DMS153 (cell line): ENCODE measurements around the gene ALX3.

Experiments used
- DNase-seq: peaks from one replicate; lab custom pipeline; 2025; lab: John Stamatoyannopoulos, UW

Gene ALX3

DNA sequence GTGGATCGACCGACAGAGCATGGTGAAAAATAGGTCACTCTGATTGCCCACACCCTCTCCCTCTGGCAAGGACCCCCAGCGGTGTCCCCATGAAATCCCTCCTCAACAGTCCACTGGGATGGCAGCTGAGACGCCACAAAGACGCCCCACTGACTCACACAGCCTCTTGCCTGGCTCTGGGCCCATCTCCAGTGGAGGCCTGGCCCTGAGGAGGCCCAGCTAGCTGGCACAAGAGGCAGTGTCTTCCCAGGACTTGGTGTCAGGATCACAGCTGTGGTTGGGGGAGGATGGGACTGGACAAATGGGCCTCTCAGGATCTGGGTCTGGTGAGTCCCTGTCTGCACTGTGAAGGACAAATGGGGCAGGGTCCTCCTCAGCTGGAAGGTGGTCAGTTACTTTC lies 4.6 kb downstream of the ALX3 start:
- DNase-seq: no peak

DNA sequence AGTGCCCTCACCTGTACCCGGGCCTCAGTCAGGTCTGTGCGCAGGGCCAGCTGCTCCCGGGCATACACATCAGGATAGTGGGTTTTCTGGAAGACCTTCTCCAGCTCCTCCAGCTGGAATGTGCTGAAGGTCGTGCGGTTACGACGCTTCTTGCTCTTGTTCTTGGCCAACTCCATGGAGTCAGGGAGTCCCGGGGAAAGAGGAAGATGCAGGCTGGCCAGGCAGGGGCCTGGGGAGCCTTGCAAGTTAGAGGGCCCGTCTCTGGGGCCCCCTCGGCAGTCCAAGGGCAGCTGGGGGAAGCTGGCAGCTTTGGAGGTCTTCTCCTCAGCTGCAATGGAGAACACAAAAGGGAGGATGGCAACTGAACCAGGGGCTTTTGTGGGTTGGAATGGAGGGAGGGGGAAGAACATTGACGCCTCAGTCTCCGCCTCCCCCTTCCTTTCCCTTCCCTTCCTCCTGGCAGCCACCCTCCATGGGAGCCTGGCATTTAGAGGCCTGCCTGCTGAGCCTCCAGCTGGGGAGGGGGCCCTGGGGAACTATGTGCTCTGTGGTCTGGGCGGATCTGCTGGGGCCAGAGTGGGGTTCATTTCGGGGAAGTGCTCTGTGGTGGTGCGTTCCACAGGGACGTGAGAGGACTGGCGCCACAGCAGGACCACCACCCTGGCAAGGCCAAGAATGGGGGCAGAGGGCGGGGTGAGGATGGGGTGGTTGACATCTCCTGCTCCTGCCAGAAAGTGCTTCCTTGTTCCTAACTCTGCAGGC lies 5.7 kb downstream of the ALX3 start:
- DNase-seq: no peak

DNA sequence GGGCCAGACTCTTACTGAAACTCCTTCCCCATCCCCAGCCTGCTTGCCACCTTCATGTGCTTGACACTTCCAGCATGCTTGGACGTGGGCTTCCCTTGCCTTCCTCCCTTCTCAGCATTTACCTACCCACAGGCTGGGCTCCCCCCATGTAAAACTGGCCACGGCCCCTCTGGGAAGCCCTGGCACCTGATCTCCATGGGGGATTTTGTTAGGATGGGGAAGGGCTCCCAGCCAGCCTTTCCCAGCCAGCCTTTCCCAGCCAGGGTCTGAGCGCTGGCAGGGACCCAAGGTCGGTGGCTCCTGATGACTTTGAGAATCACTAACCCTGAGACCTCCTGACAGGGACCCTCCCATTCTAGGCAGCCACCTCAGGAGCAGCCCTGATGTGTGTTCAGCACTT lies 6.7 kb downstream of the ALX3 start:
- no peak for DNase-seq

DNA sequence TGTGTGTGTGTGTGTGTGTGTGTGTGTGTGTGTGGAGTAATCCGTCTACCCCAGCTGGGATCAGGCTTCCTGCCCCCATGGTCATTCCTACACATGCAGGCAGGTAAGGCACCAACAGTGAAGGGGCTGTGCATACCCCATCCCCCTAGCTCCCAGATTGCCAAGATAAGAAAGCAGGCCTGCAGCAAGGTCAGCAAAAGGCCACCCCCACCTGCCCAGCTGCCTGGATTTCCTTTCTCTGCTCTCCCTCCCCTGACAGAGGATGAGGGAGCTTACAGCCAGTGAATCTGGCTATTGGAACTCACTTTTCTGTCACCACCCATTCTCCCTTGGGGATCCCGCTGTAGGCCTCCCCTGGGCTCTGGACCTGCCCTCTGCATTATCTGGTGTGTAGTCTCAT lies 7.9 kb downstream of the ALX3 start:
- no peak for DNase-seq

DNA sequence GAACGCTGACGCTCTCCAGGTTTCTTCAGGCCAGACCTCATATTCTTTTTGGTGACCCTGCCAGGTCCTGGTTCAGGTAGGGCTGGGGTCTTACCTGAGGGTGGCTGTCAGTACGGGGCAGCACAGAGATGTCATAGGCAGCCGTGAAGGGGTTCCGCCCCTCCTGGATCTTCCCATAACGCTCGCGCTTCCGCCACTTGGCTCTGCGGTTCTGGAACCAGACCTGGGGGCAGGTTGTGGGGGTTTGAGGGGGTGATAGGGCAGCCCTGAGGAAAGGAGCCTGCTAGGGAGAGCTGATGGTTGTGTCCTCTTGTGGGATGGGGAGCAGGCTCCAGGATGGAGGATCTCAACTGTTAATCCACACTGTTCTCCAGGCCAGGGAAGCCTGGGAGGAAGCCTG lies 9.1 kb downstream of the ALX3 start:
- DNase-seq: no peak

DNA sequence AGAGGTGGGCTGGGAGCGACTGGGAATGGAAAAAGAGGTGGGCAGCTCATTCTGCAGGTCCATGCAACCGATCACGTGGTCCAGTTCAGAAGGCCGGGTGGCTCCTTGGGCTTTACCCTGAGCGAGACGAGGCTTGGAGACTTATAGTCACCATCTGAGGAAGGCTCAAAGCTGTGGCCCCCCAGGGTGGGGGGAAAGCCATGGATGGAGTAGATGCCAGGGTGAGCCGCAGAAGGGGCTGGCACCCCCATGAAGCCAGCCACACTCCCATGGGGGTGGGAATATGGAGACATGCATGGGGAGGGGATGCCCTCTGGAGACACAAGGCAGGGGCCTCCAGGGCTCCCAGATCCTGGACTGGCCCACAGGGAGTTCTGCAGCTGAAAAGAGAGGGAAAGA lies 9.8 kb downstream of the ALX3 start:
- no peak for DNase-seq

DNA sequence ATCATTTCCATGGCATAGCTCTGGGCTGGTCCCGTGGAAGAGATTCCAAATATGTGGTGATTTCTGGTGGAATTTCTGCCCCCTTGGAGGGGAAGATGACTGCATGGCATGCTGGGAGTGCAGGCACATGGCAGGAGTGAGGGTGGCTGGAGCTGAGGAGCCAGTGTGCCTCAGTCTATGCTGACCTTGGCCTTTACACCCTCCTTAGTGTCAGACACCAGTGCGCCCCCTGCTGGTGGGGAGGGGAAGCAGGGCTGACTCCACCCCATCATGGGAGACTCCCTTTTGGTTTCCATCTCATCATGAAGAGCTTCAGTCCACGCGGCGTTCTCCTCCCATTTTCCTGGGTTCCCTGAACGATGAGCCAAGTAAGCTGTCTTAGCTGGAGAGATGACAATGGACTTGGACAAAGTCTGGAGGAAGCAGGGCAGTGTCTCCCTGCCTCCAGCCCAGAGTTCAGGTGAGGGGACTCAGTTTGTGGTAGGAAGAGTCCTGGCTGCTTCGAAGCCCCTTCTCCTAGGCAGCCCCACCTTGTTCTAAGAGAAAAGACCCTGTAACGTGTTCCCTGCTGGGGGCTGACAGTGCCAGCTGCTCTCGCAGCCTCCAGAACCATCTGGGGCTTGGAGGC lies 10.3 kb downstream of the ALX3 start:
- no peak for DNase-seq

DNA sequence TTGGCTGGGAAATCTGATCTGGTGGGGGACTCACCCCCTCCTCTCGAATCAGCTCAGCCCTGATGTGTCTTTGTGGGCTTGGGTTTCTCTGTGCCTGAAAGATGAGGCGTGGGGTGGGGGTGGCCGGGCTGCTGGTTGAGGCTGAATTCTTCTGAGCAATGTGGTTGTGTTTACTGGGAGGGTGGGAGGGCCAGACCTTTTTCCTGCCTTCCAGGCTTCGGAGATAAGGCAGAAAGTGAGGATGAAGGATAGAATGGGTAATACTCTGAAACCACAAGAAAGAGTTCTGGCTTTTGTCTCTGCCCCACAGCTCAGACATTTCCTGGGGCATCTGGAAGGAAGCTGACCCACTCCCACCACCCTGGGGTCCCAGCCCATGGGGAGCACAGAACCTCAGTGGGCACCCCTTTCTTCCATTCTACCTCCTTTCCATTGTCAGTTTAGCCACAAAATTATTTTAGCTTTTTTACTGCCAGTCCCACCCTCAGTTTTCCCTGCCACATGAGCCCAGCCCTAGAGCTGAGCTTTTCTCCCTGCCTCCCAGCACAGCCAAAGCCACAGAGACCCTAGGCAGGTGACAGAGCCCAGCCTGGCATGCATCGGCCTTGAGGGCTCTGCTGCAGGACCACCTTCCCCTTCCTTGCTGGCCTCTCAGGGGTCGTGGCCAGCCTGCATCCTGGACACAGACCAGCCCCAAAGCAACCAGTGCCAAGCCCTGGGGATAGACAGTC lies 11.2 kb downstream of the ALX3 start:
- no peak for DNase-seq

DNA sequence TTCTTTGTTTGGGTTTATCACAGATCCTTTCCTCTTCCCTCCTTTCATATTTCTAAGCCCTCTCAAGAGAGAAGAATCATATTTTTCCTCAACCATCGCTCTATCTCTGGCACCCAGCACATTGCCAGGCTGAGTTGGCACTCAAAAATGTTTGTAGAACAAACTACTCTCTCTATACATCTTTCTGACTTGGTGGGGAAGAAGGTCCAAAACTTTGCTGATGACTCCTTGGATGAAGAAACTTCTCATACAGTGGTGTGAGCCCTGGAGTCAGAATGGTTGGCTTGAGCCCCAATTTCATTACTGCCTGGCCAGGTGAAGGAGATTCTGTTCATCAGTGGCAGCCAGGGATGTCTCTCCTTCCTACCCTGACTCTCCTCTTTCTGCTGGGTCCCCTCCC lies 11.9 kb downstream of the ALX3 start:
- DNase-seq: no peak

DNA sequence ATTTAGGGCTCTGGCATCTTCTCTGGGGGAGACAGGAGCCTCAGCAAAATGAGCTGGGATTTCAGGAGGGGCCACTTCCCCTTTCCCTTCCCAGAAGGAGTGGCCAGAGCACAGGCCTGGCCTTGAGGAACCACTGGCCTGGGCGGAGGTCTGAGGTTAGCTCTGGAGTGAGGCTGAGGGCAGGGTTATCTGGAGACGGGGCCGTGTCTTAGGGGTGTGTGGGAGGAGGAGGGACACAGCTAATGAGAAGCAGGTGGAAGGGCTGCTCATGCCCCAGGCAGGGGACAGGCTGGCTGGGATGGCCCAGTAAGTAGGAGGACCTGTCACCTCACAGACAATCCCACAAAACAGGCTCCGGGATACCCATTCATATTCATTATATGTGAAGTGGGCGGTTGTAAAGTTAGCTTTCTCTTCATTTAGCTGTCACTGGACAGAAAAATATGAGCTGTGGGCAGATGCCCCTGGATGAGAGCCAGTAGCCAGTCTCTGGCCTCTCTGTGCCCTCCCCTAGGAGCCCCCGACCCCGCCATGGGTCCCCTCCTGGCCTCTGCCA lies 12.4 kb downstream of the ALX3 start:
- DNase-seq: no peak

DNA sequence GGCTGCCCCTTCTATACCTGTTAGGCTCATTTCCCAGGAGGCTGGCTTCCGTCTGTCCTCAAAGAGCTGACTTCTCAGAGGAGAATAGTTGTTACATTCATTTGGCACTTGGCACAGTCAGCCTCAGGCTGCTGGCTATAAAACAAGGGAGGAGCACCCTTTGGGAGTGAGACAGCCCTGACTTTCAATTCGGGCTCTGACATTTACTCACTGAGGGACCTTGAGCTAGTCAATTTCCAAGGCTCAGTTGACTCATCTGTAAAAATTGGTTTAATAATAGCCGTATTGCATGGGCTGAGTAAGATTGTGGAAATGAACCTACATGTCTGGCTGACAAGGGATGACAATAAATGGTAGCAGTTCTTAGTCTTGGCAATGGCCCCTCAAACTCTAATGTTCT lies 13.7 kb downstream of the ALX3 start:
- DNase-seq: no peak

DNA sequence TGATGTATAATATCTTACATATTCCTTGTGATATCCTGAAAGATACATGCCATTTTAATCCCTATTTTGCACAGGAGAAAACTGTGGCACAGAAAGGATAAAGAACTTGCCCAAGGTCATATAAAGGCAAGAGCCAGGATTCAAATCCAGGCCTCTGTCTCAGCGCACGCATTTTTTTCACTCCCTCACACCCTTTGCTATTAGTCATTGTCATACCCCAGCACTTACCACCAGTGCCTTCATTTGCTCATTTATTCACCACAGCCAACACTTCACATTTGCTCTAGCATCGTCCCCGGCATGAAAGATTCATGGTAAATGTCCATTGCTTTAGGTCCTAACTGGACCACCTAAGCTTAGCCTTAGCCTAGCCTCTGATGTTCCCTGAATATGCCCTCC lies 14.2 kb downstream of the ALX3 start:
- no peak for DNase-seq

DNA sequence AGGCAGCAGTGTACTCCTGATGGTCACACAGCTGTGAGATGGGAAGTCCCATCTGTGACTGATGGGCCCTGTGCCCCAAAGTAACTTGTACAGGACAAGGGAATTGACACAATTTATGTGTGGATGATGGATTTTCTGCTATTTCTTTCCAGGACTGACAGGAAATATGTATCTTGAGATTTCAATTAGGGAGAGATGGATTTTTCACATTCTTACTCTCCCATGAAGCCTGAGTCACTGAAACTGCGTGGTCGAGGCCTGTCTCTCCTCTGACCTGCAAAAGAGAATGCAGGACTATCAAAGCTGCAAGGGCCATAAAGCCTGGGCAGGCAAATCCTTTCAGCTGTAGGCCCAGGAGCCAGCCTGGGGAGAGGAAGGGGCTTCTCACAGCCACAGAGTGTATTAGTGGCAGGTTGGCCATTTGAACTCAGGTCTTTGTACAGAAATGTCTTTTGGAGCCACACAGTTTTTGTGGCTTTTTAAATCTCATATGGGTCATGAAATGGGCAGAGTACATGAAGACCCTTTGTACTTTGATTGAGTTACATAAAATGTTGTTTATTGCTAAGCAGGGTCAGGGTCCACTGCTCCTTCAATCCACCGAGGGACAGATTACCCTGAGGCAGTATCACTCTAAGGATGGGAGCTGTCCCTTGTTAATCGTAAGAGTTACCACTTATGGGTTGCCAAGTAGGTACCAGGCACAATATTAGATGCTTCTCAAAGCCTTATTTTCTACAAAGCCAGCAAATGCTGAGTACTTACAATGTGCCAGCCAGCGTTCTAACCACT lies 14.8 kb downstream of the ALX3 start:
- no peak for DNase-seq

DNA sequence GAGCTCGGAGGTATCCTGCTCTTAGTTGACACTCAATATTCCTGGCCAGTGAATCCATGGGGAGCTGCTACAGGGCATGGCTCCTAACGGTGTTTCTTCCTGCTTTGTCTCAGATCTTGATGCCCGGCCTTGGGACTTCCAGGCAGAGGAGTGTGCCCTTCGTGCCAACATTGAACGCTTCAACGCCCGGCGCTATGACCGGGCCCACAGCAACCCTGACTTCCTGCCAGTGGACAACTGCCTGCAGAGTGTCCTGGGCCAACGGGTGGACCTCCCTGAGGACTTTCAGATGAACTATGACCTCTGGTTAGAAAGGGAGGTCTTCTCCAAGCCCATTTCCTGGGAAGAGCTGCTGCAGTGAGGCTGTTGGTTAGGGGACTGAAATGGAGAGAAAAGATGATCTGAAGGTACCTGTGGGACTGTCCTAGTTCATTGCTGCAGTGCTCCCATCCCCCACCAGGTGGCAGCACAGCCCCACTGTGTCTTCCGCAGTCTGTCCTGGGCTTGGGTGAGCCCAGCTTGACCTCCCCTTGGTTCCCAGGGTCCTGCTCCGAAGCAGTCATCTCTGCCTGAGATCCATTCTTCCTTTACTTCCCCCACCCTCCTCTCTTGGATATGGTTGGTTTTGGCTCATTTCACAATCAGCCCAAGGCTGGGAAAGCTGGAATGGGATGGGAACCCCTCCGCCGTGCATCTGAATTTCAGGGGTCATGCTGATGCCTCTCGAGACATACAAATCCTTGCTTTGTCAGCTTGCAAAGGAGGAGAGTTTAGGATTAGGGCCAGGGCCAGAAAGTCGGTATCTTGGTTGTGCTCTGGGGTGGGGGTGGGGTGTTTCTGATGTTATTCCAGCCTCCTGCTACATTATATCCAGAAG lies 16.7 kb downstream of the ALX3 start:
- DNase-seq: peak; percentile 11

DNA sequence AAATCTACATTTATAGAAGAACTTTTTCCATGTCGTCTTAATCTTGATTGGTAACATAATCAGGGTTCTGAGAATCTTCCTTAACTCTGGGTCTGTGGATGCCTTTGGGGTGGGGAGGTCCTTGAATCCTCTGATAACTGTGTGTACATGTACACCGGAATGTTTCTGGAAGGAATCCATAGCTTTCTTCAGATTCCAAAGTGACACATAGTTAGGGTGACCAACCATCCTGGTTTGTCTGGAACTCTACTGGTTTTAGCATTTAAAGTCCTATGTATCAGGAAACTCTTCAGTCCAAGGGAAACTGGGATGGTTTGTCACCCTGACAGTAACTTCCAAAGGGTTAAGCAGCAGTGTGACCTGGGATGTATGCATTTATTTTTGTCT lies 19.2 kb downstream of the ALX3 start:
- no peak for DNase-seq

DNA sequence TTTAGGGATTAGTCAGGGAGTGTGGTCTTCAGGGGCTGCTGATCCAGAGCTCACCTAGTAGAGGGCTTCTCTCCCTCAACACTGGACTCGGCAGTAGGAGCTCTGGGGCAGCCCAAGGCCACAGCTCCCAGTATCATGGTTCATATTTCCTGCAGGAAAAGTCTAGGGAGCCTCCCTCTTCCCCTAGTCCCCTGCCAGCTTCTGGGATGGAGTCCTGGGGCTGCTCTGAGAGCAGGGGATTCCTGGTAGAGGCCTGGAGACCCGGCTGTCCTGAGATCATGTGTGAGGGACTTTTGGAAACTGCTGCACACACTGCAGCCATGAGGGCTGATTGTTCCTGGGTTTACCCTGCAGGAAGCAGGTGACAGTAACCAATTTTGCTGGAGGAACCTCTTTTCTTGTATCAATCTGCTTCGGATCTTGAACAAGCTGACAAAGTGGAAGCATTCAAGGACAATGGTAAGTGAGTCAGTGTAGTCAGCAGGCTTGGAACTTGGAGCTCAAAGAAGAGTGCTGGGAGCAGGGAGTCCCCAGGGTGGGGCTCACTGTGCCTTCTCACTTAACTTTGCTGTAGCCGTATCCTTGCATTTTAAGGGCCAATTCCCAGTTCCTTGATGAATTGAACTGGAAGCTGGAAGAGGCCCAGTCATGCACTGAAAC lies 19.7 kb downstream of the ALX3 start:
- no peak for DNase-seq

DNA sequence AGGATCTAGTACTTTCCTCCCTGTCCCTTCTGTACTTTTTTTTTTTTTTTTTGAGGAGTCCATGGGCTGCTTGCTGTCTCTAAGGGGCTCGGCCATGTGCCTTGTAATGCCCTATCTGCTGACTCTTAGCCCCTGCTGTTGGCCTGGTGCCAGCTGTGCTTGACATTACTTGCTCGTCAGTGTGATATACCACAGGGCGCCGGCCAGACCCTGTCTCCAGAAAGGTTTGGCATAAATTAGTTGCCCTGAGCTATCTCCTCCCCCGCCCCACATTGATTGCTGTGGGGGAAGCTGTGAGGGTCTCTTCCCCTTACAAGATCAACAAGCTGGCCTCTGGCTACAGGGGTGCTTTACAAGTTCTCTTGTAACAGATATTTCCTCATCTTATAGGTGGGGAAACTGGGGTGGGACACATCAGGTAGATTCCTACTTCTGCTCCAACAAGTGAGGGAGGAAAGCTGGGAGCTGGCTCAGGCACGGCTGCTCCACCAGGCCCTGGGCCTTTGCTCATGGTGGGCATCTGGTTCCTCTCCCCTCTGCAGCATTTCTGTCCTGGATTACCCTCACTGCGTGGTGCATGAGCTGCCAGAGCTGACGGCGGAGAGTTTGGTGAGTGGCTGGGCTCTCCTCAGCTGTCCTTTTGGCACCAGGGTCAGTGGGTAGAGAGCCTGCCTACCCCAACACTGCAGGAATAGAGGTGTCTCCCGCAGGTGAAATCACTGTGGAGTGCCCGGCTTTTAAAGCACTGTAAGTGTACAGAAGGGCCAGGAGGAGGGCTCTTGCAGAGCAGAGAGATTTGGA lies 20.5 kb downstream of the ALX3 start:
- DNase-seq: no peak

DNA sequence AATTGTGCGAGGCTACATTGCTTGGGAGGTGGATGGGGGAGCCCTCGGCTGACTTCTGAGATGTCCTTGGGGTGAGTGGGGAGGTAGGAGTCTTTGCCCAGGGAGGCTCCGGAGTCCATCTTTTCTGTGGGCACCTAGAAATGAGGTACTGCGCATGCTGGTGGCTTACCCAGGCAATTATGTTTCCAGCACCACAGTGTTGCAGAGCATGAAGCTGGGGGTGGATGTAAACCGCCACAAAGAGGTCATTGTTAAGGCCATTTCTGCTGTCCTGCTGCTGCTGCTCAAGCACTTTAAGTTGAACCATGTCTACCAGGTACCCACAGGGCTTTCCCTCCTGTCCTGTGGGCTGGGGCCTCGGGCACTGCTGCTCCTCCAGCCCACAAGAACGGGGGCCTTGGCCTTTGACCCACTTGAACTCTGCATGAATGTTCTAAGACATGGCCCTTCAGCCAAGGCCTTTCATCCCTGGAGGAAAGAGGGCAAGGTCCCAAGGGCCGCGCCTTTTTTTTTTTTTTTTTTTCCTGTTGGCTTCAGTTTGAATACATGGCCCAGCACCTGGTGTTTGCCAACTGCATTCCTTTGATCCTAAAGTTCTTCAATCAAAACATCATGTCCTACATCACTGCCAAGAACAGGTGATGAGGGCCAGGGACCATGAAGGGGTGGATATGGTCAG lies 21.4 kb downstream of the ALX3 start:
- no peak for DNase-seq

DNA sequence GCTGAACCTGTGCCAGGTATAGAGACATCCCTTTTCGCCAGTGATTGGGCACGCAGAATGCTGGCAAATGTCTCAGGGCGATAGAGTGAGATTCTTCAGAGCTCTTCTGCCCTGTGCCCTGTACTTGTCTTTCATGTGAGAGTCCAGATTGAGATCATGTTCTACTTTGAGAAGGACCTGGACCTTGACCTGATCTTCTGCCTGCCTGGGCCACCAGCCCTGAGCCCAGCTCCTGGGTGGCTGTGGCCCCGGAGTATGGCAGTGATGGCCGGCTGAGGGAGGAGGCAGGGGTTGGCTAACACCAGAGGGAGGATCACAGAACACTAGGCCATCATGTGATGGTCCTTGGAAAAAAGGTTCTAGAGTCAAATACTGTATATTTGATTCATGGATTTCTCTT lies 22.2 kb downstream of the ALX3 start:
- no peak for DNase-seq
